Measurements from ENCODE around the gene PELI2.

- TF ChIP-seq CTCF (IDR thresholded peaks at IDR 0.05) (no peak), ZFX (IDR thresholded peaks at IDR 0.05; ENCODE audit: borderline replicate concordance) (no peak)
Measured at GRCh38 chr14:56331592-56332216, 213.5 kb downstream of the PELI2 start.

Measured in 22Rv1 (cell line).